ENCODE measurements around the gene DBR1. TPM values are rescaled to one million over a fixed set of nuclear protein-coding genes. Genes with fewer than 3 reads are reported as not detected.

DBR1 gene
- total and polyA plus RNA-seq, 2 of the 4 experiments (the other 2 are of a cell fraction), result 7.6 to 12.5 TPM

GRCh38 chr3:138210528-138210927 is 35.8 kb upstream of the DBR1 start:
- H3K14ac ChIP-seq (replicated peaks; ENCODE audit: low read depth, low read length), result no peak overlapping the region
- H2BK20ac ChIP-seq (ENCODE audit: low read depth, low read length), result no peak overlapping the region
- peaks cover 16 to 52% of the 10 kb centered on the region in 2 experiments for H3K79me1 ChIP-seq (ENCODE audit: low read depth in 1 of 2, low read length in 2 of 2)
- no peaks in the 10 kb centered on the region for H3K27me3 ChIP-seq (ENCODE audit: control insufficient read depth, insufficient read depth, low read length)
- H3K4me1 ChIP-seq (ENCODE audit: control insufficient read depth, insufficient read depth, low read length), result no peaks in the 10 kb centered on the region; the same call in 1 of the 2 replicates
- H3K23ac ChIP-seq (ENCODE audit: low read depth, low read length), result no peak overlapping the region
- no peak overlapping the region for H3K56ac ChIP-seq (ENCODE audit: extremely low read depth, insufficient read depth, low read length)
- ATAC-seq (ENCODE audit: low read depth) (no peak), DNase-seq (no peak)
- no peak overlapping the region for H2BK5ac ChIP-seq (ENCODE audit: low read depth, low read length, poor library complexity, severe bottlenecking)
- intact Hi-C loops (cut with micrococcal nuclease) (no loop called here), dilution Hi-C loops (cut with HindIII; ENCODE audit: low sequenced_read_pairs, unreplicated experiment) (no loop called here), in situ Hi-C loops (cut with MboI; ENCODE audit: low sequenced_read_pairs) (no loop called here)
- H2BK15ac ChIP-seq (ENCODE audit: low read depth, low read length), result no peak overlapping the region
- no peak overlapping the region for H3K4me2 ChIP-seq (ENCODE audit: low read depth, low read length)
- no peak overlapping the region for H3K4ac ChIP-seq (ENCODE audit: low read depth, low read length)
- H3K9ac ChIP-seq (ENCODE audit: low read depth, low read length), result no peak overlapping the region
- ChIA-PET CTCF (no interaction called here), POLR2A (ENCODE audit: unreplicated experiment) (no interaction called here)
- no CpG with 5 or more reads among the region's 3 CpGs for WGBS, 2 experiments (ENCODE audit: extremely low coverage in 2 of 2, insufficient read length in 1 of 2)
- no peak overlapping the region for H4K5ac ChIP-seq (ENCODE audit: low read depth, low read length)
- no peak overlapping the region for H2BK120ac ChIP-seq (ENCODE audit: low read depth, low read length)
- H3K36me3 ChIP-seq (ENCODE audit: control insufficient read depth, insufficient read depth, low read length), result peaks cover 2% of the 10 kb centered on the region; the same call in 1 of the 2 replicates
- no peak overlapping the region for H3K27ac ChIP-seq (ENCODE audit: insufficient read depth, low read length)
- H4K91ac ChIP-seq (ENCODE audit: insufficient read depth, low read depth, low read length), result no peak overlapping the region
- no peaks in the 10 kb centered on the region for H3K9me3 ChIP-seq (ENCODE audit: control insufficient read depth, insufficient read depth, low read length)
- no peak overlapping the region for H4K8ac ChIP-seq (ENCODE audit: low read depth in 2 of 2, low read length in 2 of 2)
- H3K9me1 ChIP-seq (ENCODE audit: insufficient read depth, low read length), result peaks cover 3% of the 10 kb centered on the region; the same call in 1 of the 2 replicates
- no peak overlapping the region for H2AK5ac ChIP-seq (ENCODE audit: low read depth, low read length)
- H4K20me1 ChIP-seq (ENCODE audit: insufficient read depth, low read length), result peaks cover 44% of the 10 kb centered on the region
- BruUV-seq (replicated peaks), result no TSS peak
- TF ChIP-seq CHD1 (IDR thresholded peaks at IDR 0.05; ENCODE audit: low read depth, low read length) (no peak), CEBPB (IDR thresholded peaks at IDR 0.05; ENCODE audit: low read depth, low read length) (no peak), RAD21 (IDR thresholded peaks at IDR 0.05; ENCODE audit: low read length) (no peak), POLR2A (IDR thresholded peaks at IDR 0.05; ENCODE audit: low read depth, low read length) (no peak), MAFK (IDR thresholded peaks at IDR 0.05; ENCODE audit: low read depth, low read length) (no peak), NFE2L2 (IDR thresholded peaks at IDR 0.05; ENCODE audit: low read depth, low read length) (no peak), FOS (IDR thresholded peaks at IDR 0.05; ENCODE audit: low read depth, low read length) (no peak), SMC3 (IDR thresholded peaks at IDR 0.05; ENCODE audit: low read depth, low read length) (no peak), MAZ (IDR thresholded peaks at IDR 0.05; ENCODE audit: borderline replicate concordance, low read depth, low read length) (no peak), RCOR1 (IDR thresholded peaks at IDR 0.05; ENCODE audit: insufficient replicate concordance, low read length) (no peak), RFX5 (IDR thresholded peaks at IDR 0.05; ENCODE audit: low read depth, low read length) (no peak), MXI1 (IDR thresholded peaks at IDR 0.05; ENCODE audit: borderline replicate concordance, low read depth, low read length) (no peak), BHLHE40 (IDR thresholded peaks at IDR 0.05; ENCODE audit: low read depth, low read length) (no peak)
- TF ChIP-seq, protein P1, sequence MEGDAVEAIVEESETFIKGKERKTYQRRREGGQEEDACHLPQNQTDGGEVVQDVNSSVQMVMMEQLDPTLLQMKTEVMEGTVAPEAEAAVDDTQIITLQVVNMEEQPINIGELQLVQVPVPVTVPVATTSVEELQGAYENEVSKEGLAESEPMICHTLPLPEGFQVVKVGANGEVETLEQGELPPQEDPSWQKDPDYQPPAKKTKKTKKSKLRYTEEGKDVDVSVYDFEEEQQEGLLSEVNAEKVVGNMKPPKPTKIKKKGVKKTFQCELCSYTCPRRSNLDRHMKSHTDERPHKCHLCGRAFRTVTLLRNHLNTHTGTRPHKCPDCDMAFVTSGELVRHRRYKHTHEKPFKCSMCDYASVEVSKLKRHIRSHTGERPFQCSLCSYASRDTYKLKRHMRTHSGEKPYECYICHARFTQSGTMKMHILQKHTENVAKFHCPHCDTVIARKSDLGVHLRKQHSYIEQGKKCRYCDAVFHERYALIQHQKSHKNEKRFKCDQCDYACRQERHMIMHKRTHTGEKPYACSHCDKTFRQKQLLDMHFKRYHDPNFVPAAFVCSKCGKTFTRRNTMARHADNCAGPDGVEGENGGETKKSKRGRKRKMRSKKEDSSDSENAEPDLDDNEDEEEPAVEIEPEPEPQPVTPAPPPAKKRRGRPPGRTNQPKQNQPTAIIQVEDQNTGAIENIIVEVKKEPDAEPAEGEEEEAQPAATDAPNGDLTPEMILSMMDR (conservative IDR thresholded peaks at IDR 0.05; ENCODE audit: low read depth, low read length), result no peak
- TF ChIP-seq, protein P2, sequence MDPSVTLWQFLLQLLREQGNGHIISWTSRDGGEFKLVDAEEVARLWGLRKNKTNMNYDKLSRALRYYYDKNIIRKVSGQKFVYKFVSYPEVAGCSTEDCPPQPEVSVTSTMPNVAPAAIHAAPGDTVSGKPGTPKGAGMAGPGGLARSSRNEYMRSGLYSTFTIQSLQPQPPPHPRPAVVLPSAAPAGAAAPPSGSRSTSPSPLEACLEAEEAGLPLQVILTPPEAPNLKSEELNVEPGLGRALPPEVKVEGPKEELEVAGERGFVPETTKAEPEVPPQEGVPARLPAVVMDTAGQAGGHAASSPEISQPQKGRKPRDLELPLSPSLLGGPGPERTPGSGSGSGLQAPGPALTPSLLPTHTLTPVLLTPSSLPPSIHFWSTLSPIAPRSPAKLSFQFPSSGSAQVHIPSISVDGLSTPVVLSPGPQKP (IDR thresholded peaks at IDR 0.05; ENCODE audit: borderline replicate concordance, low read depth, low read length), result no peak
- TF ChIP-seq, protein P3, sequence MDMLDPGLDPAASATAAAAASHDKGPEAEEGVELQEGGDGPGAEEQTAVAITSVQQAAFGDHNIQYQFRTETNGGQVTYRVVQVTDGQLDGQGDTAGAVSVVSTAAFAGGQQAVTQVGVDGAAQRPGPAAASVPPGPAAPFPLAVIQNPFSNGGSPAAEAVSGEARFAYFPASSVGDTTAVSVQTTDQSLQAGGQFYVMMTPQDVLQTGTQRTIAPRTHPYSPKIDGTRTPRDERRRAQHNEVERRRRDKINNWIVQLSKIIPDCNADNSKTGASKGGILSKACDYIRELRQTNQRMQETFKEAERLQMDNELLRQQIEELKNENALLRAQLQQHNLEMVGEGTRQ (IDR thresholded peaks at IDR 0.05; ENCODE audit: low read depth, low read length), result no peak
- no peak overlapping the region for H2AK9ac ChIP-seq (replicated peaks; ENCODE audit: low read depth, low read length, poor library complexity)
- H3K4me3 ChIP-seq (ENCODE audit: insufficient read depth, low read depth, low read length), result no peak overlapping the region
- H3K18ac ChIP-seq (ENCODE audit: low read depth, low read length), result no peak overlapping the region
- H2AFZ ChIP-seq (replicated peaks; ENCODE audit: low read length, poor library complexity), result no peak overlapping the region
